NT2/D1 (cell line): ENCODE results near the gene PRRT3.

Experiments
- DNase-seq: peaks from one replicate; pipeline ENCODE4 v3.0.0-alpha.2; 2011; ENCODE audit warnings: low read depth, low spot score
- H3K27me3 ChIP-seq: 2 replicates; pipeline ENCODE4 v1.6.0; 2011; ENCODE audit warnings: mild to moderate bottlenecking; ENCODE audit not compliant: insufficient read length, insufficient read depth
- H3K36me3 ChIP-seq: 2 replicates; pipeline ENCODE4 v1.6.1; 2011; ENCODE audit warnings: mild to moderate bottlenecking, low read length, mixed read lengths; ENCODE audit not compliant: insufficient read depth, insufficient read length
- H3K4me1 ChIP-seq: 2 replicates; pipeline ENCODE4 v1.5.1; 2011; ENCODE audit not compliant: insufficient read depth, insufficient read length
- H3K4me3 ChIP-seq: 2 replicates; pipeline ENCODE4 v1.5.1; 2011; ENCODE audit warnings: low read depth; ENCODE audit not compliant: insufficient read length
- H3K9ac ChIP-seq: 2 replicates; pipeline ENCODE4 v1.6.0; 2011; ENCODE audit warnings: low read depth; ENCODE audit not compliant: insufficient read length
- H3K9me3 ChIP-seq: 2 replicates; pipeline ENCODE4 v1.5.1; 2011; ENCODE audit warnings: mild to moderate bottlenecking, low read length; ENCODE audit not compliant: insufficient read depth
- SUZ12 ChIP-seq: IDR thresholded peaks from 2 replicates; pipeline ENCODE4 v1.6.1; 2011; ENCODE audit not compliant: insufficient read length, insufficient read depth; ENCODE audit errors: extremely low read depth
- YY1 ChIP-seq: IDR thresholded peaks from 2 replicates; pipeline ENCODE4 v1.6.1; 2011; ENCODE audit not compliant: insufficient read length, insufficient read depth
- ZNF274 ChIP-seq: IDR thresholded peaks from 2 replicates; pipeline ENCODE4 v1.6.1; 2011; ENCODE audit warnings: mild to moderate bottlenecking, low read depth, low read length

The PRRT3 gene

DNA sequence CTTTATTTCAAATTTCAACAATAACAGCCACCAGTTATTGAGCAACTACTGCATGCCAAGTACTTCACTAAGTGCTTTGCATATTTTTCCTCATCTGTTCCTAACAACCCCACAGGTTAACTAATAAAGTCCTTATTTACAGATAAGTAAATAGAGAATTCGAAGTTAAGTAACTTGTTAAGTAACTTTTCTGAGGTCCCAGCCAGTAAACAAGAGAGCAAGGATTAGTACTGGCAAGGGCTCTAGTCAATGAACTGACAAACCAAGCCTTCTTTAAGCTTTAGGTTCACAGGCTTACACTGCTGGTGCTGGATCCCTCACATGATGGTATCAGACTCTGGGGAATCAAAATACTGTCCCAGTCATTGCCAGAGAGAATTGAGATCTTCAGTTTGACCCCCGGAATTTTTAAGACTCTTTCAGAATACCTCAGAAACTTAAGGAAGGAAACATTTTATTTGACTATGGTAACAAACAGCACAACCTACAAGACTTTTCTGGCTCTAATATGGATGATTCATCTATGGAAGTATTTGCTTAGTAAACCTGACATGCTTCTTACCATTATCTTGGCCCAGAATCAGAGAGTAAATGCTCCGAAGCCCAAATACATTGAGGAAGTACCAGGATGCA, 17.9 kb upstream of the PRRT3 start:
- no peak overlapping the region for H3K9ac ChIP-seq
- H3K36me3 ChIP-seq = peaks cover 71% of the 10 kb centered on the region
- H3K27me3 ChIP-seq = no peaks in the 10 kb centered on the region
- no peak overlapping the region for H3K4me3 ChIP-seq
- no peaks in the 10 kb centered on the region for H3K9me3 ChIP-seq
- TF ChIP-seq ZNF274 (no peak), SUZ12 (no peak), YY1 (no peak)
- H3K4me1 ChIP-seq = no peaks in the 10 kb centered on the region
- DNase-seq = no peak

GRCh38 chr3:9969632-9970019, 17.4 kb upstream of the PRRT3 start:
- Histone ChIP-seq H3K9ac (no peak overlapping the region), H3K4me3 (no peak overlapping the region), H3K9me3 (no peaks in the 10 kb centered on the region), H3K36me3 (peaks cover 66% of the 10 kb centered on the region), H3K4me1 (no peaks in the 10 kb centered on the region), H3K27me3 (no peaks in the 10 kb centered on the region)
- no peak for DNase-seq
- no peak for TF ChIP-seq YY1
- no peak for TF ChIP-seq SUZ12
- TF ChIP-seq ZNF274 = no peak

GRCh38 chr3:9966841-9967240, 14.6 kb upstream of the PRRT3 start:
- Histone ChIP-seq H3K4me1 (no peaks in the 10 kb centered on the region), H3K9ac (no peak overlapping the region), H3K36me3 (peaks cover 65% of the 10 kb centered on the region), H3K4me3 (no peak overlapping the region), H3K9me3 (no peaks in the 10 kb centered on the region), H3K27me3 (no peaks in the 10 kb centered on the region)
- TF ChIP-seq ZNF274 (no peak), SUZ12 (no peak), YY1 (no peak)
- DNase-seq = no peak

DNA sequence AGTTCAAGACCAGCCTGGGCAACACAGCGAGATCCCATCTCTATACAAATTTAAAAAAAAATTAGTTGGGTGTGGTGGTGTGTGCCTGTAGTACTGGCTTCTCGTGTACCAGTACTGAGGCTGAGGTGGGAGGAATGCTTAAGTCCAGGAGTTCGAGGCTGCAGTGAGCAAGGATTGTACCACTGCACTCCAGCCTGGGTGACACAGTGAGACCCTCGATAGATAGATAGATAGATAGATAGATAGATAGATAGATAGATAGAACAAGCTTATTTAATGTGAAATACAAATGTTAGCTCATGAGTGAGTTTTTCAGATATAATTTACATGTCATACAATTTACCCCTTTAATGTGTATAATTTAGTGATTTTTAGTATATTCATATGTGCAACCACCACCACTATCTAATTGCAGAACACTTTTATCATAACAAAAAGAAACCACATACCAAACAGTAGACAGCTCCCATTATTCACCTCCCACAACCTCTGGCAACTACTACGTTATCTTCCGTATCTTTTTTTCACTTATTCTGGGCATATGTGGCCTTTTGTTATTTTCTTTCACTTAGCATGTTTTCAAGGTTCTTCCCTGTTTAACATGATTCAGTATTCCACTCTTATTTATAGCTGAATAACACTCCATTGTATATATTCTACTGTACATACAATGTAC, 13.1 kb upstream of the PRRT3 start:
- TF ChIP-seq YY1 (no peak), ZNF274 (no peak), SUZ12 (no peak)
- H3K4me1 ChIP-seq = no peaks in the 10 kb centered on the region
- no peak overlapping the region for H3K9ac ChIP-seq
- H3K9me3 ChIP-seq = no peaks in the 10 kb centered on the region
- H3K36me3 ChIP-seq = peaks cover 55% of the 10 kb centered on the region
- no peaks in the 10 kb centered on the region for H3K27me3 ChIP-seq
- H3K4me3 ChIP-seq = no peak overlapping the region
- DNase-seq = no peak

- DNase-seq = no peak
Measured at GRCh38 chr3:9957214-9957613, 5.0 kb upstream of the PRRT3 start.

GRCh38 chr3:9955611-9956352, 3.6 kb upstream of the PRRT3 start:
- no peaks in the 10 kb centered on the region for H3K9me3 ChIP-seq
- no peaks in the 10 kb centered on the region for H3K36me3 ChIP-seq
- no peak overlapping the region for H3K4me3 ChIP-seq
- H3K9ac ChIP-seq = no peak overlapping the region
- peaks cover 26% of the 10 kb centered on the region for H3K4me1 ChIP-seq
- no peaks in the 10 kb centered on the region for H3K27me3 ChIP-seq
- no peak for DNase-seq
- TF ChIP-seq YY1 (no peak), ZNF274 (no peak), SUZ12 (no peak)

More at GRCh38 chr3:9957214-9957613, 5.0 kb upstream of the PRRT3 start:
- TF ChIP-seq YY1 = no peak
- TF ChIP-seq SUZ12 = no peak
- no peak for TF ChIP-seq ZNF274
- Histone ChIP-seq H3K9ac (no peak overlapping the region), H3K9me3 (no peaks in the 10 kb centered on the region), H3K4me3 (no peak overlapping the region), H3K27me3 (no peaks in the 10 kb centered on the region), H3K4me1 (peaks cover 20% of the 10 kb centered on the region), H3K36me3 (peaks cover 4% of the 10 kb centered on the region)

- H3K9me3 ChIP-seq = no peaks in the 10 kb centered on the region
- DNase-seq = peak; percentile 84
- no peaks in the 10 kb centered on the region for H3K27me3 ChIP-seq
- no peaks in the 10 kb centered on the region for H3K36me3 ChIP-seq
- H3K9ac ChIP-seq = peak overlapping the region; percentile 21
- TF ChIP-seq ZNF274 = no peak
- no peak for TF ChIP-seq SUZ12
- TF ChIP-seq YY1 = no peak
- H3K4me3 ChIP-seq = no peak overlapping the region
- H3K4me1 ChIP-seq = peaks cover 26% of the 10 kb centered on the region
Measured at GRCh38 chr3:9955067-9955502, 2.9 kb upstream of the PRRT3 start.
